ENCODE data around the gene TSPAN15. TPM values are rescaled to one million over a fixed set of nuclear protein-coding genes. Genes with fewer than 3 reads are reported as not detected.

TSPAN15 gene
- total and polyA plus RNA-seq, 9 donors = 2.8 to 13.7 (median 5.6) TPM

- H3K4me1 ChIP-seq (ENCODE audit: insufficient read depth) = no peaks in the 10 kb centered on the region
- H3K27ac ChIP-seq = no peak overlapping the region
- intact Hi-C loops (cut with DNase I) = loop anchor here in 2 of 4 donors (5.0 to 10.0 kb wide), 2 partner anchors 81 to 218 kb away; no protein-coding TSS in a partner anchor
- no peaks in the 10 kb centered on the region for H3K9me3 ChIP-seq
- WGBS, 3 donors = 73 to 93% (median 88%) methylated on average over 4 of the region's 4 CpGs
- H3K27me3 ChIP-seq = no peaks in the 10 kb centered on the region
- DNase-seq = no peak
- H3K36me3 ChIP-seq = no peaks in the 10 kb centered on the region
- TF ChIP-seq POLR2A (IDR thresholded peaks at IDR 0.05) (no peak), EP300 (IDR thresholded peaks at IDR 0.05) (no peak), CTCF (IDR thresholded peaks at IDR 0.05) (no peak)
- H3K4me3 ChIP-seq = no peak overlapping the region
These were observed 24.9 kb upstream of the TSPAN15 start for GRCh38 chr10:69426376-69426727.

- H3K27me3 ChIP-seq = no peaks in the 10 kb centered on the region
- intact Hi-C loops (cut with DNase I) = loop anchor here in 2 of 4 donors (5.0 to 10.0 kb wide), 2 partner anchors 79 to 217 kb away; no protein-coding TSS in a partner anchor
- no peaks in the 10 kb centered on the region for H3K9me3 ChIP-seq
- no peaks in the 10 kb centered on the region for H3K36me3 ChIP-seq
- no peaks in the 10 kb centered on the region for H3K4me1 ChIP-seq (ENCODE audit: insufficient read depth)
- 51 to 70% (median 55%) methylated on average over 8 of the region's 8 CpGs for WGBS, 3 donors
- no peak overlapping the region for H3K27ac ChIP-seq
- no peak overlapping the region for H3K4me3 ChIP-seq
- TF ChIP-seq CTCF (IDR thresholded peaks at IDR 0.05) (no peak), EP300 (IDR thresholded peaks at IDR 0.05) (no peak), POLR2A (IDR thresholded peaks at IDR 0.05) (no peak)
- DNase-seq = no peak
These were observed 23.1 kb upstream of the TSPAN15 start for GRCh38 chr10:69428165-69428564.

- Histone ChIP-seq H3K4me3 (no peak overlapping the region), H3K27ac (no peak overlapping the region), H3K9me3 (no peaks in the 10 kb centered on the region), H3K4me1 (ENCODE audit: insufficient read depth) (no peaks in the 10 kb centered on the region), H3K36me3 (no peaks in the 10 kb centered on the region), H3K27me3 (no peaks in the 10 kb centered on the region)
- 65 to 74% (median 71%) methylated on average over 2 of the region's 2 CpGs for WGBS, 3 donors
- no peak for DNase-seq
- TF ChIP-seq EP300 (IDR thresholded peaks at IDR 0.05) (no peak), POLR2A (IDR thresholded peaks at IDR 0.05) (no peak), CTCF (IDR thresholded peaks at IDR 0.05) (no peak)
- intact Hi-C loops (cut with DNase I) = no loop called here
These were observed 17.1 kb upstream of the TSPAN15 start for GRCh38 chr10:69434169-69434568.

GRCh38 chr10:69434926-69435325 is 16.3 kb upstream of the TSPAN15 start:
- DNase-seq = no peak
- no peaks in the 10 kb centered on the region for H3K9me3 ChIP-seq
- intact Hi-C loops (cut with DNase I) = no loop called here
- TF ChIP-seq POLR2A (IDR thresholded peaks at IDR 0.05) = no peak
- no peak for TF ChIP-seq EP300 (IDR thresholded peaks at IDR 0.05)
- TF ChIP-seq CTCF (IDR thresholded peaks at IDR 0.05) = no peak
- H3K27me3 ChIP-seq = no peaks in the 10 kb centered on the region
- no peak overlapping the region for H3K4me3 ChIP-seq
- no peaks in the 10 kb centered on the region for H3K4me1 ChIP-seq (ENCODE audit: insufficient read depth)
- no peaks in the 10 kb centered on the region for H3K36me3 ChIP-seq
- H3K27ac ChIP-seq = no peak overlapping the region
- WGBS, 3 donors = 95 to 99% (median 97%) methylated on average over 11 of the region's 11 CpGs
